ENCODE data around the gene KRT82. TPM values are rescaled to one million over a fixed set of nuclear protein-coding genes. Genes with fewer than 3 reads are reported as not detected.

The KRT82 gene
- total RNA-seq, 3 donors from 2014 or later: not detected

DNA sequence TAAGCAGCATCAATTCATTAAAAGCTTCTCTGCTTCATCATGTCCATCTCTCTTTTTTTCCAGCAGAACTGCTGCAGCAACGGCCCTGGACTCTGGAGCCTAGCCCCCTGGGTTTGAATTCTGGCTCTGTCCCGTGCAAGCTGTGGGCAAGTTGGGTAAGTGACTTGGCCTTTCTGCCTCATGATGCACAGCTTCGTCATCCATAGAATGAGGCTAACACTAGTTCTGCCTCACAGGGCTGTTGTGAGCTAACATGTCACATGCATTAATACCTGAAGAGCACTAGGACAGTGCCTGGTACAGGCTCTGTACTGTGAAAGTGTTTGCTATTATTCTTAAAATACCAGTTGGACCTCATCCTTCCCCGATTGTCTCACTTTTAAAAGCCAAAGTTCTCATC is 4.2 kb downstream of the KRT82 start:
- TF ChIP-seq POLR2AphosphoS5 (IDR thresholded peaks at IDR 0.05) (no peak), POLR2A (IDR thresholded peaks at IDR 0.05) (no peak)
- TF ChIP-seq, protein P1, sequence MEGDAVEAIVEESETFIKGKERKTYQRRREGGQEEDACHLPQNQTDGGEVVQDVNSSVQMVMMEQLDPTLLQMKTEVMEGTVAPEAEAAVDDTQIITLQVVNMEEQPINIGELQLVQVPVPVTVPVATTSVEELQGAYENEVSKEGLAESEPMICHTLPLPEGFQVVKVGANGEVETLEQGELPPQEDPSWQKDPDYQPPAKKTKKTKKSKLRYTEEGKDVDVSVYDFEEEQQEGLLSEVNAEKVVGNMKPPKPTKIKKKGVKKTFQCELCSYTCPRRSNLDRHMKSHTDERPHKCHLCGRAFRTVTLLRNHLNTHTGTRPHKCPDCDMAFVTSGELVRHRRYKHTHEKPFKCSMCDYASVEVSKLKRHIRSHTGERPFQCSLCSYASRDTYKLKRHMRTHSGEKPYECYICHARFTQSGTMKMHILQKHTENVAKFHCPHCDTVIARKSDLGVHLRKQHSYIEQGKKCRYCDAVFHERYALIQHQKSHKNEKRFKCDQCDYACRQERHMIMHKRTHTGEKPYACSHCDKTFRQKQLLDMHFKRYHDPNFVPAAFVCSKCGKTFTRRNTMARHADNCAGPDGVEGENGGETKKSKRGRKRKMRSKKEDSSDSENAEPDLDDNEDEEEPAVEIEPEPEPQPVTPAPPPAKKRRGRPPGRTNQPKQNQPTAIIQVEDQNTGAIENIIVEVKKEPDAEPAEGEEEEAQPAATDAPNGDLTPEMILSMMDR (IDR thresholded peaks at IDR 0.05): no peak
- no peak for DNase-seq (ENCODE audit: low spot score in 2 of 2)
- Histone ChIP-seq H3K27ac (no peak overlapping the region), H3K4me1 (no peaks in the 10 kb centered on the region), H3K36me3 (no peaks in the 10 kb centered on the region), H3K27me3 (peaks cover 0 to 3% of the 10 kb centered on the region in 2 donors), H3K4me3 (no peak overlapping the region), H3K9me3 (no peaks in the 10 kb centered on the region)
- intact Hi-C loops (cut with DNase I; ENCODE audit: low total_unique reads): no loop called here

GRCh38 chr12:52401526-52401925 is 4.6 kb downstream of the KRT82 start:
- DNase-seq (ENCODE audit: low spot score in 2 of 2): no peak
- intact Hi-C loops (cut with DNase I; ENCODE audit: low total_unique reads): no loop called here
- no peak for TF ChIP-seq POLR2A (IDR thresholded peaks at IDR 0.05)
- no peak for TF ChIP-seq POLR2AphosphoS5 (IDR thresholded peaks at IDR 0.05)
- TF ChIP-seq, protein P1 (IDR thresholded peaks at IDR 0.05): no peak

DNA sequence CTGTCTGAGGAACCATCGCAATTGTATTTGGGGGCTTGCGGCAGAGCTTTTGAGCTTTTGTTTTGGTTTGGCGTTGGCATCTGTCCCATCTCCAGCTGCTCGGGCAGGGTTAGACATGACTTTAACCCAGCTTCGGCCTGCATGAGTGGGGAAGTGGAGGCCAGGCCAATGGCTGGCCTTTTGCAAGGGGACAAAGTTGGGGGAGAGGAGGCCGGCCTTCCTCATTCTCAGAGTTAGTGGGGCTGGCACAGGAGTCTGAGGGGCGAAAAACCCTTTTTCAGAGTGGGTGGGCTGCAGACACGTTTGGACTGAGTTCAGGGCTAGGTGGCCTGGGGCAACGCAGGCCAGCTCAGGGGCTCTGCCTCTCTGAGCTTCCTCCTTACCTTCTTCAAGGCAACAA is 5.2 kb downstream of the KRT82 start:
- H3K9me3 ChIP-seq: no peaks in the 10 kb centered on the region
- H3K27ac ChIP-seq: no peak overlapping the region
- H3K4me1 ChIP-seq: peaks cover 0 to 2% of the 10 kb centered on the region in 2 donors
- intact Hi-C loops (cut with DNase I; ENCODE audit: low total_unique reads): no loop called here
- DNase-seq (ENCODE audit: low spot score in 2 of 2): no peak
- H3K27me3 ChIP-seq: peaks cover 0 to 3% of the 10 kb centered on the region in 2 donors
- no peak overlapping the region for H3K4me3 ChIP-seq
- TF ChIP-seq, protein P1 (IDR thresholded peaks at IDR 0.05): no peak
- no peak for TF ChIP-seq POLR2A (IDR thresholded peaks at IDR 0.05)
- TF ChIP-seq POLR2AphosphoS5 (IDR thresholded peaks at IDR 0.05): no peak
- no peaks in the 10 kb centered on the region for H3K36me3 ChIP-seq

More at GRCh38 chr12:52401526-52401925, 4.6 kb downstream of the KRT82 start:
- no peaks in the 10 kb centered on the region for H3K4me1 ChIP-seq
- peaks cover 0 to 3% of the 10 kb centered on the region in 2 donors for H3K27me3 ChIP-seq
- H3K36me3 ChIP-seq: no peaks in the 10 kb centered on the region
- no peak overlapping the region for H3K27ac ChIP-seq
- H3K9me3 ChIP-seq: no peaks in the 10 kb centered on the region
- H3K4me3 ChIP-seq: no peak overlapping the region

- Histone ChIP-seq H3K36me3 (no peaks in the 10 kb centered on the region), H3K4me1 (peaks cover 0 to 3% of the 10 kb centered on the region in 2 donors), H3K27ac (no peak overlapping the region), H3K4me3 (no peak overlapping the region), H3K9me3 (no peaks in the 10 kb centered on the region), H3K27me3 (peaks cover 0 to 3% of the 10 kb centered on the region in 2 donors)
- intact Hi-C loops (cut with DNase I; ENCODE audit: low total_unique reads): no loop called here
- no peak for DNase-seq (ENCODE audit: low spot score in 2 of 2)
- no peak for TF ChIP-seq POLR2A (IDR thresholded peaks at IDR 0.05)
- TF ChIP-seq, protein P1 (IDR thresholded peaks at IDR 0.05): no peak
Measured at GRCh38 chr12:52399756-52400155, 6.4 kb downstream of the KRT82 start.

DNA sequence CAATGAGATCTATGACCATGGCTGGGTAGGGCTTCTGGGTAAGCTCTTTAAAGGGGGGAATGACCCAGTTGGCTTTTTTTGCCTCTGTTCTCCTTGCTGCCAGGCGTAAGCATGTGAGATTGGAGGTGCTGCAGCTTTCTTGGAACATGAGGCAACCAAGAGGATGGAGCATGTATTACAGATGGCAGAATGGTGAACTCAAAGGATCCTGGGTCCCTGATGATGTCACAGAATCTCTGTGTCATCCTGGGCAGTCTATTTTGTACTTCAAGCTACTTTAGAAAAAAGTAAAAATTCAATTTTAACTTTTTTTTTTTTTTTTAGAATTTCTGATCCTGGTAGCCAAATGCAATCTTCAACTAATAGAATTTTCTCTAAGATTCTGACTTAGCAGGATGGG is 8.0 kb downstream of the KRT82 start:
- Histone ChIP-seq H3K4me1 (peaks cover 0 to 3% of the 10 kb centered on the region in 2 donors), H3K27me3 (peaks cover 0 to 3% of the 10 kb centered on the region in 2 donors), H3K36me3 (no peaks in the 10 kb centered on the region), H3K9me3 (no peaks in the 10 kb centered on the region), H3K27ac (no peak overlapping the region), H3K4me3 (no peak overlapping the region)
- intact Hi-C loops (cut with DNase I; ENCODE audit: low total_unique reads): no loop called here
- TF ChIP-seq POLR2AphosphoS5 (IDR thresholded peaks at IDR 0.05) (no peak), POLR2A (IDR thresholded peaks at IDR 0.05) (no peak)
- TF ChIP-seq, protein P1 (IDR thresholded peaks at IDR 0.05): no peak
- DNase-seq (ENCODE audit: low spot score in 2 of 2): no peak
